Activated CD4-positive, alpha-beta T cell treated with anti-CD3 and anti-CD28 coated beads, Interleukin-2, Interleukin-6, amounts not matched to agents 100 ng/mL and 50 ng/mL, durations not matched to agents 16 hours and 8 hours (primary cell): ENCODE measurements around the gene RTN3.
"Not testable (repeated sequence)": the region's sequence is repeated elsewhere in the genome, so short reads cannot be mapped to it uniquely, and the experiment has no call there.

Experiments used
- DNase-seq: peaks from one replicate; pipeline ENCODE4 v3.0.0-alpha.2; 2020

Gene RTN3

DNA sequence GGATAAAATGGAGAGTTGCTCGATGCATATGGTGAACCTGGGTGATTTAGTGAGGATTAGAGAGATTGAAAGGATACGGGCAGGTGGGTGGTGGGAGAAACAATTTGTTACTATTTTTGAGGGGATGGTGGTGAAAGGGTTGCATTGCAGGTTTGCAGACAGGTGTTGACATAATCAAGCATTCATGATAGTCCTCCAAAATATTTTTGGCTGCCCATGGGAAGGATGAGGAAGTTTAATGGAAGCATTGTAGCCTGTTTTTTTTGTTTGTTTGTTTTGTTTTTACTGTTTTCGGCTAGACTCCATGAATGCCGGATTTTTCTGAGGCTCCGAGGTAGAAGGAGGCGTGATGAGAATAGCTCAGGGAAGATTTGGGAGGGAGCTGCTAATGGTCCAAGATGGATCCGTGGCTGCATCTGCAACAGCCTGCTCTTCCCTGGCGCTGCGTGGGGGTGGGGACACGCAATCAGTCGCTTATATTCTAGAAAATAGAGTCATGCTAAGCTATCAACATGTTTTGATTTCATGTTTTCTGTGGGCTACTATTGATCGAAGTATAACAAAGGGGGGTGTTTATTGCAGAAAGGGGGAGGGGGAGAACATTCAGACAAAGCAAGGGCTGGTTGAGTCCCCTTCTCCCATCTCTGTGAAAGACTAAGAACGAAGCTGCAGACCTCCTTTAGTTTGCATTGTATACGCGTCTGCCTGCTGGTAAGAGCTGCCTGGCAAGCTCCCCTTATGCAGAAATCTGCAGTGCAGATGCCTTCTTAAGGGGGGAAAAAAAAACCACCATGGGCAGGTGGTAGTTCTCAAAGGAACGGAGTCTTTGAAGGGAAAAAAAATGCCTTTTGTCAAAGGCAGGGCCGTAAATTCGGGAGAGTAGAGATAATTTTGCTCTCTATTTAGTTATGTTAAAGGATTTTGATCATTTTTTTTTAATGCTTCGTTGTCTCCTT is 1.0 kb downstream of the RTN3 start:
- peak; percentile 2 for DNase-seq

DNA sequence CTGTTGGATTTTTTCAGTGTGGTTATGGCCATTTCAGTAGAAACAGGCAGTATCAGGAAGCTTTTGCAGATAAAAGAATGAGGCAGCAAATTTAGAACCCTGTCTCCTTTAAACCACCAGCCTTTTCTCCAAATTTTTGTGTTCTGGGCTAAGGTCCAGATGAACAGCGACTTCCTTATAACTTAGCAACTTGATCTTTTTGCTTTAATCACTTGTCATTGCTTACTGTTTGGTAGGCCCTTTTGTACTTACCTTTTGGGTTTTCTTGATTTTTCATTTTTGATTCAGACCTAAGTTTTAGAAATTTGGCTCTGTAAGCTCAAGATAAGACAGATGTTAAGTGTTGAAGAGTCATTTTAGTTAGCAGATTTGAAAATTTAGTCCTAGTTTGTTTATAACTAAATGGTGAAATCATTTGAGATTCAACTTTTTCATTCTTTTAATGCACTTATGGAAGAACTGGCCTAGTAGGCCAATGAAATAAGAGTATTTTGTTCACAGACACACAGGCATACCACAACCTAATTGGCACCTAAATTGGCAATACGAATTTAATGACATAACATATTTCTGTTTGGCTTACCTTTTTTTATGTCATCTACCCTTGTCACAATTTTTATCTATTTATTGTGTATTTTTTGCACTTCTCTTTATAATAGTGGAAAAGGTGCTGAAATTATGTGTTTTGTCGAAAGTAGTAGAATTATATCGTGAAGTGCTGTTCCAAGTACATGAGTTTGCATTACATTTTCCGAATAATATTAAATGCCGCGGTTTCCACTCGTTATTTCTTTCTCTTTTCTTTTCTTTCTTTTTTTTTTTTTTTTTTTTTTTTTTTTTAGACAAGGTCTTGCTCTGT is 2.1 kb downstream of the RTN3 start:
- DNase-seq: no peak

DNA sequence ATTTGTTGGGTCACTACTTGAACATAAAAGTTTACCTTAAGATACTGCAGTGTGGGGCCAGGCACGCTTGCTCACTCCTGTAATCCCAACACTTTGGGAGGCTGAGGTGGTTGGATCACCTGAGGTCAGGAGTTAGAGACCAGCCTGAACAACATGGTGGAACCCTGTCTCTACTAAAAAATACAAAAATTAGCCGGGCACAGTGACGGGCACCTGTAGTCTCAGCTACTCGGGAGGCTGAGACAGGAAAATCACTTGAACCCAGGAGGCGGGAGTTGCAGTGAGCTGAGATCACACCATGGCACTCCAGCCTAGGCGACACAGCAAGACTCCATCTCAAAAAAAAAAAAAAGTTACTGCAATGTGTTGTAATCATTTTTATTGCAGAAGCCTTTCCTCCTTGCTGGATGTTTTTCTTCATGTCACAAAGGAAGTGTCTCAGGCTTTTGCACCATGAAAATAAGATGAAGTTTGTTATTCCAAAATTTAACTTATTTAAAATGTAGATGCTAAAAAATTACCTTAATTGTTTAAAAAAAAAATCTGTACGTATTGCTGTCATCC is 3.9 kb downstream of the RTN3 start:
- not testable (repeated sequence) for DNase-seq

DNA sequence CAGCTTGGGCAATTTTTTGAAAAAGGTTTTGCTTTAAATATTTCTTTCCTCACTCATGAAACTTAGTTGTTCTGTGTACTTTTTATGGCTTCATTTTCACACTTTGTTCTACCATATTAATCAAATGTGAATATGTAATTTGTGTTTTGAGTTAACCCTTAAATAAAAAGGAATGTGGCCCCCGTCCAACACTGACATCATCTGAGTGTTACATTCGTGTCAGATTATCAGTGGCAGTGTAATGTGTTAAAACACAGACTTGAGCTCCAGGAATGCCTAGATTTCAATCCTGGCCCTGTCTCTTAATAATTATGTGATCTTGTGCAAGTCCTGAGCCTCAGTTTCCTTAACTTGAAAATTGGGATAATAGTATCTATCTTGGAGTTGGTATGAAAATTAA is 5.6 kb downstream of the RTN3 start:
- no peak for DNase-seq

DNA sequence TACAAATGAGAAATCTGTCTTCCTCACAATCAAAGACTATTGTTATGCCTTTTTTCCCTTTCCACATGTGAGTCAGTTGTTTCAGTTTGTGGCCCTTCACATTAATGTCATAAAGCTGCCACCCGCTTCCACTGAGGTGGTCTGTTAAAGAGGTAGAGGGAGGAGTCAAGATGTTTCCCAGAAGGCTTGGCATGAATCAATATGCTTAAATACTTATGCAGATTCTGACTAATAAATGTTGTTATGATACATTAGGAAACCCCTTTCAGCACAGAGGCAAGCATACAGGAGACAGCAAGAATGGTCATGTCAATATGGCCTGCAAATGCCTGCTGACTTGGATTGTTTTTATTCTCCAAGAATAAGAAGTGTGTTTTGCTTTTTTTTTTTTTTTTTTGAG is 6.5 kb downstream of the RTN3 start:
- peak; percentile 48 for DNase-seq

DNA sequence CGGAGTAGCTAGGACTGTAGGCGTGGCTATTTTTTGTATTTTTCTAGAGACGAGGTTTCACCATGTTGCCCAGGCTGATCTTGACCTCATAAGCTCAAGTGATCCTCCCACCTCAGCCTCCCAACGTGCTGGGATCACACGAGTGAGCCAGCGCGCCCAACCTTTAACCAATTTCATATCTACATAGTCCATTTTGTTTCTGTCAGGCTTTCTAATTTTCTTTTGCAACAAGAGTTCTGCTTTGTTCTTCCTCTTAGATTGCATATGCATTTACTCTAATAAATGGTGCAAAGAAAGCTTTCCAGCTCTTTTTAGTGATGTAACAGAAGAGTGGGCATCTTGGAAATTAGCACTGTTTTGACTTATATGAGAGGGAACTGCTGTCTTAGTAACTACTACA is 13.3 kb downstream of the RTN3 start:
- no peak for DNase-seq

DNA sequence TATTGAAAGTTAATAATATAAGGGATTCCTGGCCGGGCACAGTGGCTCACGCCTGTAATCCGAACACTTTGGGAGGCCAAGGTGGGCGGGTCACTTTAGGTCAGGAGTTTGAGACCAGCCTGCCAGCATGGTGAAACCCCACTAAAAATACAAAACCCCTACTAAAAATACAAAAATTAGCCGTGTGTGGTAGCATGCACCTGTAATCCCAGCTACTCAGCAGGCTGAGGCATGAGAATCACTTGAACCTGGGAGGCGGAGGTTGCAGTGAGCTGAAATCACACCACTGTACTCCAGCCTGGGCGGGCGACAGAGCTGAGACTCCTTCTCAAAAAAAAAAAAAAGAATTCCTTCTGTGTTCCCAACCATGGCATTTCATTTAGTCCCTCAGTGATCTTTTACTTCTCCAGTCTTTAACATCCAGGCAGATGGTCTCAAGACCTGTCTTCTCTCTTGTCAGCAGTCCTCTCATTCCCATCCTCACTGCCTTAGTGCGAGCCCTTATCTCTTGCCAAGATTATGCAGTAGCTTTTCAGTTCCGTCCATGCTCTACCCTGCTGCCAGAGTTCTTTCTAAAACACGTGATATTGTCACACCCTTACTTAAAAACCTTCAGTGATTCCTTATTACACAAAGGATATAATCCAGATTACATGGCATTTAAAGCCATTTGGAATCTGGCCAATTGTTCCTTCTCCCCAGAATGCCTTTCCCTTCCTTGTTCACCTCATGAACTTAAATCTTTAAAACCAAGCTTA is 17.9 kb downstream of the RTN3 start:
- no peak for DNase-seq

DNA sequence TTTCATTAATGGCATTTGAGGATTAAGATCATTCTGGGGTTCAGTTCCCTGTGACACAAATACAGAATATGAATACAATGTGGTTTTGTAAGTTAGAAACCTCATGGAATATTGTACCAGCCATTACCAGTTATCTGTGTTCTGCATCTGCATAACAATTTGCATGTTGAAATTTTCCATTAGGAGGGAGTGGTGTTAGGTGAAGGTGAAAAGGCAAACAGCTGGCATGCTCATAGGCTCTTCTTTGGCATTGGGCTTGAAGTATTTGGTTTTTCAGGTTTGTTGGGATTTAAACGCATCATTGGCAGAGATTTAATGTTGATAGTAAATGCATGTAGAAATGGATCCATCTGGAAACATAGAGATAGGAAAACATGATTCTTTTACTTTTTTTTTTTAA is 18.6 kb downstream of the RTN3 start:
- no peak for DNase-seq

DNA sequence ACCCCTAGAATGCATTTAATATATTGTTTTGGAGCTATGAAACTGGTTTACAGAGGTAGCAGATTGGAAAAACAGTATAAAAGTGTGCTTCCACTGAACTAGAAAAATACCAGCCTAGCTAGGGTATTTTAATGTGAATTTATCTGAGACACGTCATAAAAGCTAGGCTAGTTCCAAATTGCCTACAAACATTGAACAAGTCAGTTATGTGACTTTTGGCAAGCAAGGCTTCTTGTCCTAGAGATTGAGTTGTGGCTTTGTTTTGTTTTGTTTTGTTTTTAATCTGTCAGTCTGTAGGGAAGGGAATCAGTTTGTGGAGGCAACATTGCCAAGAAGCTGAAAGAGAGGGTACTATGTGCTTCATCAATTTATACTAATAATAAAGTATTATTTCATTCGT is 24.2 kb downstream of the RTN3 start:
- DNase-seq: no peak

DNA sequence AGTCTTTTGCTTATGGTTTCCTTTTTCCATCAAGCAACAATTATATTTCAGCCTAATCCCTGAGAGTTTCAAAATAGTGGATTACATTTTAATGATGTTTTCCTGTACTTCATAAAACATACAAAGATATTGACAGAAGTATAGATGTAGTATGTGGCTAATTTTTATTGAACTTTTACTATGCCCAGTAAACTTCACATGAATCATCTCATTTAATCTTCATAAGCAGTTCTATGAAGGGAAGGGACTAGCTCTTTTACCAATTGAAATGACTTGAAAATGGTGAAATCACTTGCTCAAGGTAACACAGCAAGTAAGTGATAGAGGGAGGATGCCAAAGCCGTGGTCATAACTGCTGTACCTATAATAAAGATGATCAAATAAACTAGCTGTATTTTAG is 27.5 kb downstream of the RTN3 start:
- no peak for DNase-seq

DNA sequence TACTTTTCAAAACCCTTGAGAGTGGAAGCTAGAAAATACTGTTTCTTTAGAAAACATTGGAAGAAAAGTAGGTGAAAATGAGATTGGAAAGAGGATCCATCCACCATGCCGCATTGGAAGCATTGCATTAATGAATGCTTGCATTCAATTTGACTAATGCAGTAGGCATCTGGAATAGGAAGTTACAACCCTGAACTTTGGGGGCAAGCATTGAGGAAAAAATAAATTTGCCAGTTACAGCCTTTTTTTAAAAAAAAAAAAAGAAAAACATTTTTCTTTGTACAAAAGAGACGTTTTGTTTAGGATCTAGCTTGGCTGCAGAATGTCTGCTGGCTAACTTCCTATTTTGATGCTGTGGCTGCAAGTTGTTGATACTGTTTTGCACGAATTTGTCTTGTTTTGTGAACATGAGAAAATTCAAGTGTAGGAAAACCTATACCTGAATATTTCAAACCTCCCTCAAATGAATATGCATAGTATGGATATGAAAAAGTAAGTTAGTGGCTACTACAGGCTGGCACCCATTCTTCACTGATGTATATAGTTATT is 28.1 kb downstream of the RTN3 start:
- DNase-seq: no peak

DNA sequence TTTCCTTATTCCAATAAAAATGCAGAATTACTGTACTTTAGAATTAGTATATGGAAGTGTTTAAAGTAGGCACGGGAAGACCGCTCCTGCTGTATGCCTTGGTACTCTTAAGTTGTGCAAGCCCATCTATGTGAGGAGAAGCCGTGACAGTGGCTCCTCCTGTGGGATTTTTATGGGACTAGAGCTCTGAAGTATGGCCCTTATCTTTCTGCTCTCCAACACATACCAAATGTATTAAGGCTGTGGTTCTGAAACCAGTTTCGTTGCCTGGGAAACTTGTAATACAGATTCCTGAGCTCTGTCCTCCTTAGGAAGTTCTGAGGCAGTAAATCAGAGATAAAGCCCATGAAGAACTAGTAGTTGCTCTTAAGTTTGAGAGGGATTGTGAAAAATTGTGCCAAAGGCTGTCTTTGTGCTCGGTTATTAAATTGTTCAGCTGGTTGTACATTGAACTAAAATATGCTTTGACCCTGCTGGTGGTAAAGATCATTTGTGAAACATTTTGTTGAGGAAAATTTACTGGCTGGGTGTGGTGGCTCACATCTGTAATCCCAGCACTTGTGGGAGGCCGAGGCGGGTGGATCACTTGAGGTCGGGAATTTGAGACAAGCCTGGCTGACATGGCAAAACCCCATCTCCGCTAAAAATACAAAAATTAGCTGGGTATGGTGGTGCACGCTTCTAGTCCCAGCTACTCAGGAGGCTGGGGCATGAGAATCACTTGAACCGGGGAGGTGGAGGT is 29.3 kb downstream of the RTN3 start:
- DNase-seq: no peak

DNA sequence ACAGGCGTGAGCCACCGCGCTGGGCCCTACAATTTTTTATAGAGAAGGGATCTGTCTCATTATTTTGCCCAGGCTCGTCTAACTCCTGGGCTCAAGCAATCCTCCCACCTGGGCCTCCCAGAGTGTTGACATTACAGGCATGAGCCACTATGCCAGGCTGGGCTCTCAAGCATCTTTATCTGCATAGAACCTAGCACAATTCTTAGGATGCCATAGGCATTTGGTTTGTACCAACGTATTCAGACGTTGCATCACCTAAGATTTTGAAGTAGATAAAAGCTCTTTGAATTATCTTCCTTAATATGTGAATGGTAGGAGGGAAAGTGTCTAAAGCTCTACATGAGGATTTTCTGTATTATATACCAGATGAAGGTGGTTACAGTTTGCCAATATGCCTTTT is 30.5 kb downstream of the RTN3 start:
- no peak for DNase-seq

DNA sequence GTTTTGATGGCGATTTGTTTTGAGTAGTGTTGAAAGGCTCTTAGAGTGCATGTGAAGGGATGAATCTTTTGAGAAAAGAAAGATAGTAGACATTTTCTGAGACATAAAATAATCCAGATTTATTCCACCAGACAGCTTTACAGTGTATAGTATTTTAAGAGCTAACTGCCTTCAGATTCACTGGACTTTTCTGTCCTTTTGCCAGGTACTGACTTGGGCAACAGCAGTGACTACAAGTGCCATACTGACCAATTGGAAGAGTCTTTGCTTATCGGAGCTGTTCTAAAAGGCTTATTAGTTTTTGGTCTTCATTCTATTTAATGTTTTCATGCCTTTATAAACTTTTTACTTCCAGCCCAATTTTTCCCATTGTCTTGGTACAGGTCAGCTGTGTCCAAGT is 32.5 kb downstream of the RTN3 start:
- no peak for DNase-seq

DNA sequence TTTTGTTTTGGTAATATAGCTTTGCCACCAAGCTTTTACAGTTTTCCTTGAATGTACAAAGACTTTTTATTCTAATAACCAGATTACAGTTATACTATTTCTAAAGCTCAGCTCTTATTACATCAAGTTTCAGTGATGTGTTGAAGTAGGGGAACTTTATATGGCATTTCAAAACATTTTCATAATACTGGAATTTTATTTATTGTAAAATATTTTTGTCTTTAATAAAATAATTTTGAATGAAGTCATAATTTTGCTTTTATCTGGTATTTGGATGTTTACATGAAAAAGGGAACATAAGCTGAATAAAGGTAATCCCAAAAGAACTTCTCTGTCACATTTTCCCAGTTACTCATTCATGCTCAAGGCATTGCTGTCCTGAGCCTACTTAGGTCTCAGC is 34.7 kb downstream of the RTN3 start:
- DNase-seq: no peak

DNA sequence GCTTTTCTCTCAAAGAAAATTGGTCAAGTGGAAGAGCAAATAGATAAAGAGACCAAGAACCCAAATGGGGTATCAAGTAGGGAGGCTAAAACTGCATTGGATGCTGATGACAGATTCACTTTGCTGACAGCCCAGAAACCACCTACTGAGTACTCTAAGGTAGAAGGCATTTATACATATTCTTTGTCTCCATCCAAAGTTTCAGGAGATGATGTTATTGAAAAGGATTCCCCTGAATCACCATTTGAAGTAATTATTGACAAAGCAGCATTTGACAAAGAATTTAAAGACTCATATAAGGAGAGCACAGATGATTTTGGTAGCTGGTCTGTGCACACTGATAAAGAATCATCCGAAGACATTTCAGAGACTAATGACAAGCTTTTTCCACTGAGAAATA is 37.7 kb downstream of the RTN3 start:
- DNase-seq: no peak

DNA sequence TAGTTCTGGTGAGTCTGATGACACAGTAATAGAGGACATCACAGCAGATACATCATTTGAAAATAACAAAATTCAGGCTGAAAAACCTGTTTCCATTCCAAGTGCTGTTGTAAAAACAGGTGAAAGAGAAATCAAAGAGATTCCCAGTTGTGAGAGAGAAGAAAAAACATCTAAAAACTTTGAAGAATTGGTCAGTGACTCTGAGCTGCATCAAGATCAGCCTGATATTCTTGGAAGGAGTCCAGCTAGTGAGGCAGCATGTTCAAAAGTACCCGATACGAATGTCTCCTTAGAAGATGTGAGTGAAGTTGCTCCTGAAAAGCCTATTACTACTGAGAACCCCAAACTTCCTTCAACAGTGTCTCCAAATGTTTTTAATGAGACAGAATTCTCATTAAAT is 38.7 kb downstream of the RTN3 start:
- DNase-seq: no peak

DNA sequence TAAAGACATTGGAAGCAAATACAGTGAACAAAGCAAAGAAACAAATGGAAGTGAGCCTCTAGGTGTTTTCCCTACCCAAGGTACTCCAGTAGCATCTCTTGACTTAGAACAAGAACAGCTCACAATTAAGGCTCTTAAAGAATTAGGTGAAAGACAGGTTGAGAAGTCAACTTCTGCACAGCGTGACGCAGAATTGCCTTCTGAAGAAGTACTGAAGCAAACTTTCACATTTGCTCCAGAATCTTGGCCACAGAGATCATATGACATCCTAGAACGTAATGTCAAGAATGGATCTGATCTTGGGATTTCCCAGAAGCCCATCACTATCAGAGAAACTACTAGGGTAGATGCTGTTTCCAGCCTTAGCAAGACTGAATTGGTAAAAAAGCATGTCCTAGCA is 39.3 kb downstream of the RTN3 start:
- no peak for DNase-seq

DNA sequence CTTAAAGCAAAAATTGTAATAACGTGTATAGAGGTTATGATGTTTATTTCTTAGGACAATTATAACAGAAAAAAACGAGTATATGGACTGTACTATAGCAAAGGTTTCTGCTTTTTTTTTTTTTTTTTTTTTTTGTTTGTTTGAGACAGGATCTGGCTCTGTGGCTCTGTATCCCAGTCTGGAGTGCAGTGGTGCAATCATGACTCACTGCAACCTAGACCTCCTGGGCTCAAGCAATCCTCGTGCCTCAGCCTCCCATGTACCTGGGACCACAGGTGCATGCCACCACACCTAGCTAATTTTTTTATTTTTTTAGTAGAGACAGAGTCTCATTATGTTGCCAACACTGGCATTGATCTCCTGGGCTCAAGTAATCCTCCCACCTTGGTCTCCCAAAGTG is 48.0 kb downstream of the RTN3 start:
- no peak for DNase-seq

DNA sequence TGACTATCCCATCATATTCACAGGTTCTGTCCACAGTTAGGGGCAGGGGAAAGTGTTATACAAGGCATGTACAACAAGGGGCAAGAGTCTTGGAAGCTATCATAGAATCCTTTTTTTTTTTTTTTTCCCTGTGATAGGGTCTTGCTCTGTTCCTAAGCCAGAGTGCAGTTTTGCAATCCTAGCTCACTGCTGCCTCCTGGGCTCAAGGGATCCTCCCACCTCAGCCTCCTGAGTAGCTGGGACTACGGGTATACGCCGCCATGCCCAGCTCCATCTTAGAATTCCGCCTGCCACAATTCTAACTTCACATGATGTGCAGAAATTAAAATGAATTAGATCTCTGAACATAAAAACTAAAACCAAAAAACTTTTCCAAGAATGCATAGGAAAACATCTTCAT is 55.6 kb downstream of the RTN3 start:
- DNase-seq: no peak

DNA sequence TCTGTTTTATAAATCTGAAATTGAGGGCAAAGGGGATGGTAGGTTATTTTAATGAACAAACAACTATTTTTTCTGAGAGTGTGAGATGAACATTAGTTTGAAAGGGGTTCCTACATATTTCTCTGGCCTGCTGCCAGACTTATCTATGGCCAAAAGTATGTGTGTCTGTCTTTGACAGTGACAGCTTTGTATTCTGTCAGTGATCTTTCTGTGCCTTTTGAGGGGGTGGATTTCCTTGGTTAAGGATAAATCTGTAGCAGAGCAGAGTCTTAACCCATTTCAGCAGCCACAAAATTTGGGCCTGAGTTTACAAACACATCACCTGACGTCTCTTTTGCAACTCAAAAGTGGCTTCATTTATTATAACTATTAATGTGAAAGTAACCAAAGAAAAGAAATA is 56.4 kb downstream of the RTN3 start:
- DNase-seq: no peak
